SK-N-SH (cell line): ENCODE data around the gene PDXP. TPM values are rescaled to one million over a fixed set of nuclear protein-coding genes. Genes with fewer than 3 reads are reported as not detected.

ENCODE experiments used
- CTCF ChIA-PET: fragments of 300-600, 350-600 bp; formaldehyde crosslinking; extraction: SDS; loops from one replicate; lab custom pipeline; 2021; lab: Yijun Ruan, JAX
- POLR2A ChIA-PET: fragments of 350-600 bp; sonication (Branson Sonifier 250); formaldehyde crosslinking; extraction: SDS; loops from one replicate; lab custom pipeline; 2020; ENCODE audit warnings: antibody characterized with exemption, inconsistent platforms; lab: Yijun Ruan, JAX
- DNase-seq: peaks from one replicate; pipeline ENCODE4 v3.0.0; 2012
- H2AFZ ChIP-seq: fragments of 200-600 bp; sonication (generic); 2 replicates; pipeline ENCODE4 v1.8.1; 2016; ENCODE audit warnings: antibody characterized with exemption, mild to moderate bottlenecking, low read depth
- H3F3A ChIP-seq: fragments of 200-600 bp; sonication (generic); replicated peaks from 2 replicates; pipeline ENCODE3; 2016; ENCODE audit warnings: antibody characterized with exemption, mild to moderate bottlenecking; ENCODE audit not compliant: insufficient read depth
- H3K27ac ChIP-seq, 2 experiments: fragments of 200-500 bp in 1 of 2; fragments of 200-600 bp in 1 of 2; sonication (Bioruptor generic) in 1 of 2; sonication (generic), shearing (Covaris generic) in 1 of 2; 2 replicates each; pipeline versions ENCODE4 v1.5.1 to v1.6.1; 2014 to 2016; ENCODE audit warnings: low read depth in 2 of 2, inconsistent platforms in 1 of 2, low read length in 1 of 2, mild to moderate bottlenecking in 1 of 2, mixed read lengths in 1 of 2
- H3K27me3 ChIP-seq: fragments of 200-600 bp; sonication (generic), shearing (Covaris generic); 2 replicates; pipeline ENCODE4 v1.6.1; 2016; ENCODE audit warnings: mixed run types; ENCODE audit not compliant: insufficient read depth
- H3K36me3 ChIP-seq, 2 experiments: fragments of 200-500 bp in 1 of 2; fragments of 200-600 bp in 1 of 2; sonication (Bioruptor generic) in 1 of 2; sonication (generic) in 1 of 2; replicated peaks in 1 of 2; 2 replicates each; pipeline versions ENCODE3 to v1.5.1; 2014 to 2016; ENCODE audit warnings: low read length in 1 of 2, mild to moderate bottlenecking in 1 of 2; ENCODE audit not compliant: insufficient read depth in 2 of 2, control insufficient read depth in 1 of 2
- H3K4me1 ChIP-seq, 2 experiments: fragments of 200-500 bp in 1 of 2; fragments of 200-600 bp in 1 of 2; sonication (Bioruptor generic) in 1 of 2; sonication (generic), shearing (Covaris generic) in 1 of 2; 2 replicates each; pipeline versions ENCODE4 v1.5.1 to v1.6.1; 2014 to 2016; ENCODE audit warnings: low read depth in 1 of 2, low read length in 1 of 2, mixed run types in 1 of 2; ENCODE audit not compliant: insufficient read depth in 2 of 2, control insufficient read depth in 1 of 2
- H3K4me2 ChIP-seq: fragments of 200-600 bp; sonication (generic), shearing (Covaris generic); 2 replicates; pipeline ENCODE4 v1.6.1; 2017; ENCODE audit warnings: mixed run types
- H3K4me3 ChIP-seq, 2 experiments: fragments of 200-500 bp in 1 of 2; fragments of 200-600 bp in 1 of 2; sonication (Bioruptor generic) in 1 of 2; sonication (generic), shearing (Covaris generic) in 1 of 2; 2 replicates each; pipeline versions ENCODE4 v1.5.1 to v1.8.1; 2014 to 2016; ENCODE audit warnings: low read depth in 2 of 2, inconsistent platforms in 1 of 2, low read length in 1 of 2, mild to moderate bottlenecking in 1 of 2, mixed read lengths in 1 of 2, moderate library complexity in 1 of 2
- H3K79me2 ChIP-seq: fragments of 200-600 bp; sonication (generic); 2 replicates; pipeline ENCODE4 v1.8.1; 2017; ENCODE audit warnings: mild to moderate bottlenecking; ENCODE audit not compliant: insufficient read depth
- H3K9ac ChIP-seq: fragments of 200-600 bp; sonication (generic); 2 replicates; pipeline ENCODE4 v1.6.1; 2017; ENCODE audit warnings: mixed run types
- H3K9me2 ChIP-seq: fragments of 200-600 bp; sonication (generic); 2 replicates; pipeline ENCODE4 v1.6.1; 2017; ENCODE audit warnings: mixed run types
- H3K9me3 ChIP-seq: fragments of 200-600 bp; sonication (generic); 2 replicates; pipeline ENCODE4 v1.6.1; 2017; ENCODE audit warnings: mixed run types, mild to moderate bottlenecking, moderate library complexity
- H4K20me1 ChIP-seq: fragments of 200-600 bp; sonication (generic); 2 replicates; pipeline ENCODE4 v1.6.1; 2017; ENCODE audit warnings: mild to moderate bottlenecking, mixed run types; ENCODE audit not compliant: insufficient read depth
- CTCF ChIP-seq: fragments of 200-600 bp; sonication (generic); IDR thresholded peaks from 2 replicates; pipeline ENCODE4 v1.6.1; 2017; ENCODE audit warnings: antibody characterized with exemption, mild to moderate bottlenecking, moderate library complexity
- GATA2 ChIP-seq: sonication (generic); formaldehyde crosslinking; IDR thresholded peaks from 2 replicates; pipeline ENCODE4 v1.5.0; 2020; ENCODE audit warnings: mild to moderate bottlenecking, missing genetic modification reagents
- MEF2A ChIP-seq: IDR thresholded peaks from 2 replicates; pipeline ENCODE4 v1.4.0; 2012; ENCODE audit warnings: low read depth, borderline replicate concordance
- MXI1 ChIP-seq: IDR thresholded peaks from 2 replicates; pipeline ENCODE4 v1.6.1; 2012; ENCODE audit warnings: mild to moderate bottlenecking, low read depth, low read length, improper control_type of control experiment
- RXRA ChIP-seq: IDR thresholded peaks from 2 replicates; pipeline ENCODE4 v1.4.0; 2012; ENCODE audit warnings: low read depth, mild to moderate bottlenecking, borderline replicate concordance
- TAF1 ChIP-seq: IDR thresholded peaks from 2 replicates; pipeline ENCODE4 v1.6.1; 2012; ENCODE audit warnings: low read depth, mild to moderate bottlenecking, low read length, moderate library complexity, borderline replicate concordance
- TCF12 ChIP-seq: IDR thresholded peaks from 2 replicates; pipeline ENCODE4 v1.4.0; 2012
- TEAD4 ChIP-seq: IDR thresholded peaks from 2 replicates; pipeline ENCODE4 v1.4.0; 2012; ENCODE audit warnings: mild to moderate bottlenecking, borderline replicate concordance; ENCODE audit not compliant: insufficient read depth
- WGBS: methylation state at CpG from one replicate; pipeline ENCODE4 v1.1.6; 2017; ENCODE audit warnings: low lambda C conversion rate; 5-methylcytosine and 5-hydroxymethylcytosine counted together
- polyA plus RNA-seq, 3 experiments: library from polyadenylated mRNA; depleted of rRNA; stranded (reverse); fragments of >200 nt; gene quantifications; 2 replicates each; pipeline ENCODE4 v1.2.3, GENCODE V29; 2012
- TF ChIP-seq, protein P1 (sequence below): IDR thresholded peaks from 2 replicates; pipeline ENCODE4 v1.4.0; 2012; ENCODE audit warnings: low read depth, borderline replicate concordance

The PDXP gene
- polyA plus RNA-seq, 1 of the 3 experiments (the other 2 are of a cell fraction): 22.5 TPM

- TF ChIP-seq CTCF: no peak
- TF ChIP-seq MXI1: no peak
- no peak for TF ChIP-seq TEAD4
- TF ChIP-seq TAF1: no peak
- TF ChIP-seq TCF12: no peak
- no peak for TF ChIP-seq MEF2A
Observed at GRCh38 chr22:37616201-37617083, 42.1 kb upstream of the PDXP start (continued).

DNA sequence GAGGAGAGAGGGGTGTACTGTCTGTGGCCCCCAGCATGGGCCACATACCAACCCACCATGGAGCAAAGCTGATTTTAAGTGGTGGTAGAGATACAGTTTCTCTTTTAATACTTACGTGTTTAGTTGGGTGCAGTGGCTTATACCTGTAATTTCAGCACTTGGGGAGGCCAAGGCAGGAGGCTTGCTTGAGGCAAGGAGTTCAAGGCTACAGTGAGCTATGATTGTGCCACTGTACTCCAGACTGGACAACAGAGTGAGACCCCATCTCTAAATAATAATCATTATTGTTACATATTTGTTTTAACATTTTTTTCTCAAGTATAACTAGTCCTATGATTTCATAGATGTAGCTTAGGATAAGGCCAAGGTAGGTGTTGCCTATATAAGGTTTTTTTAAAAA lies 41.1 kb upstream of the PDXP start:
- no peak for TF ChIP-seq GATA2
- DNase-seq: no peak
- ChIA-PET CTCF (interaction anchor here (1.2 to 34.3 kb wide), 5 partner anchors 10 to 52 kb away, joined by 4 to 898 read pairs (median 8); partner anchors contain the start of genes LGALS1, NOL12 and PDXP), POLR2A (interaction anchor here (1.3 kb wide), 1 partner anchor 9 kb away, joined by 3 read pairs; no protein-coding TSS in a partner anchor)
- 100% methylated on average over 1 of the region's 1 CpG for WGBS
- H2AFZ ChIP-seq: no peak overlapping the region
- no peaks in the 10 kb centered on the region for H3K27me3 ChIP-seq
- no peak overlapping the region for H3K4me2 ChIP-seq
- no peaks in the 10 kb centered on the region for H3K4me1 ChIP-seq
- H3K9me2 ChIP-seq: no peaks in the 10 kb centered on the region
- H3K27ac ChIP-seq: no peak overlapping the region
- H3K9ac ChIP-seq: no peak overlapping the region
- H3K36me3 ChIP-seq: peaks cover 0 to 30% of the 10 kb centered on the region in 2 experiments
- no peaks in the 10 kb centered on the region for H4K20me1 ChIP-seq
- H3K9me3 ChIP-seq: no peaks in the 10 kb centered on the region
- H3K4me3 ChIP-seq: no peak overlapping the region
- H3K79me2 ChIP-seq: peaks cover 4% of the 10 kb centered on the region; the same call in 1 of the 2 replicates
- peaks cover 2% of the 10 kb centered on the region for H3F3A ChIP-seq

GRCh38 chr22:37618072-37618656 lies 40.4 kb upstream of the PDXP start:
- no peak overlapping the region for H3K4me2 ChIP-seq
- CTCF ChIA-PET: interaction anchor here (1.2 to 34.3 kb wide), 5 partner anchors 11 to 51 kb away, joined by 4 to 898 read pairs (median 8); partner anchors contain the start of genes LGALS1, NOL12 and PDXP
- WGBS: 97% methylated on average over 7 of the region's 14 CpGs
- DNase-seq: no peak
- H3K9me2 ChIP-seq: no peaks in the 10 kb centered on the region
- peaks cover 0 to 30% of the 10 kb centered on the region in 2 experiments for H3K36me3 ChIP-seq
- no peak overlapping the region for H2AFZ ChIP-seq
- no peaks in the 10 kb centered on the region for H3K79me2 ChIP-seq
- H3K9ac ChIP-seq: no peak overlapping the region
- H3K27ac ChIP-seq: no peak overlapping the region
- no peaks in the 10 kb centered on the region for H3K4me1 ChIP-seq
- no peaks in the 10 kb centered on the region for H3K27me3 ChIP-seq
- POLR2A ChIA-PET: interaction anchor here (1.3 kb wide), 1 partner anchor 10 kb away, joined by 3 read pairs; no protein-coding TSS in a partner anchor
- peaks cover 4% of the 10 kb centered on the region for H3F3A ChIP-seq
- no peaks in the 10 kb centered on the region for H4K20me1 ChIP-seq
- no peak overlapping the region for H3K4me3 ChIP-seq
- H3K9me3 ChIP-seq: no peaks in the 10 kb centered on the region
- TF ChIP-seq, protein P1, sequence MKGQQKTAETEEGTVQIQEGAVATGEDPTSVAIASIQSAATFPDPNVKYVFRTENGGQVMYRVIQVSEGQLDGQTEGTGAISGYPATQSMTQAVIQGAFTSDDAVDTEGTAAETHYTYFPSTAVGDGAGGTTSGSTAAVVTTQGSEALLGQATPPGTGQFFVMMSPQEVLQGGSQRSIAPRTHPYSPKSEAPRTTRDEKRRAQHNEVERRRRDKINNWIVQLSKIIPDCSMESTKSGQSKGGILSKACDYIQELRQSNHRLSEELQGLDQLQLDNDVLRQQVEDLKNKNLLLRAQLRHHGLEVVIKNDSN: no peak
- TF ChIP-seq RXRA: no peak
